H1 (cell line): Measurements from ENCODE around the gene CSHL1. TPM values are rescaled to one million over a fixed set of nuclear protein-coding genes. Genes with fewer than 3 reads are reported as not detected.

Source experiments
- CTCF ChIA-PET: fragments of 300-600 bp; sonication (Branson Sonifier 250); formaldehyde crosslinking; loops from one replicate; lab custom pipeline; 2021; ENCODE audit not compliant: partially characterized antibody; lab: Charles Lee
- POLR2A ChIA-PET: fragments of 300-600 bp; sonication (Branson Sonifier 250); formaldehyde crosslinking; loops from one replicate; lab custom pipeline; 2021; ENCODE audit warnings: inconsistent platforms; ENCODE audit not compliant: partially characterized antibody; lab: Charles Lee
- DNase-seq, 2 experiments: peaks; one replicate each; pipeline versions ENCODE4 v3.0.0 to v3.0.0-alpha.2; 2010 to 2022; ENCODE audit warnings: low spot score in 2 of 2, low read depth in 1 of 2, mixed read lengths in 1 of 2
- FAIRE-seq: peaks from 2 replicates; lab custom pipeline; 2011; peaks lifted over from hg19 to GRCh38; lab: Jason Lieb, UNC
- H2AFZ ChIP-seq: 2 replicates; pipeline ENCODE4 v1.8.1; 2012; ENCODE audit warnings: low read length, inconsistent platforms
- H2AK5ac ChIP-seq: 2 replicates; pipeline ENCODE4 v1.6.1; 2013; ENCODE audit warnings: low read depth, low read length
- H2BK120ac ChIP-seq: replicated peaks from 2 replicates; pipeline ENCODE3; 2013; ENCODE audit warnings: low read depth, low read length, inconsistent platforms
- H2BK12ac ChIP-seq: 2 replicates; pipeline ENCODE4 v1.6.1; 2013; ENCODE audit warnings: low read depth, low read length
- H2BK15ac ChIP-seq: 2 replicates; pipeline ENCODE4 v1.6.1; 2013; ENCODE audit warnings: low read length
- H2BK20ac ChIP-seq: 2 replicates; pipeline ENCODE4 v1.6.1; 2013; ENCODE audit warnings: low read length
- H2BK5ac ChIP-seq: 2 replicates; pipeline ENCODE4 v1.6.1; 2013; ENCODE audit warnings: low read depth, low read length
- H3K14ac ChIP-seq: 2 replicates; pipeline ENCODE4 v1.6.1; 2013; ENCODE audit warnings: inconsistent platforms; ENCODE audit not compliant: insufficient read length
- H3K18ac ChIP-seq: 2 replicates; pipeline ENCODE4 v1.6.1; 2013; ENCODE audit warnings: low read length; ENCODE audit errors: extremely low read depth
- H3K23ac ChIP-seq: 2 replicates; pipeline ENCODE4 v1.6.1; 2013; ENCODE audit warnings: inconsistent platforms; ENCODE audit not compliant: insufficient read length
- H3K23me2 ChIP-seq: 2 replicates; pipeline ENCODE4 v1.6.1; 2013; ENCODE audit warnings: low read depth, low read length
- H3K27ac ChIP-seq: 2 replicates; pipeline ENCODE4 v1.6.1; 2011; ENCODE audit warnings: low read depth, low read length, inconsistent platforms
- H3K27me3 ChIP-seq, 4 experiments: replicated peaks in 1 of 4; 1 replicate in 1 of 4; 2 replicates in 3 of 4; pipeline versions ENCODE4 v1.6.1 to v1.8.1; 2011 to 2013; ENCODE audit warnings: low read length in 3 of 4, mild to moderate bottlenecking in 3 of 4, inconsistent platforms in 2 of 4, mixed read lengths in 2 of 4, moderate library complexity in 1 of 4; ENCODE audit not compliant: control insufficient read depth in 3 of 4, insufficient read depth in 3 of 4; ENCODE audit errors: extremely low read depth in 1 of 4
- H3K36me3 ChIP-seq, 4 experiments: 2 replicates each; pipeline versions ENCODE4 v1.6.1 to v1.8.1; 2011 to 2013; ENCODE audit warnings: mild to moderate bottlenecking in 4 of 4, low read length in 3 of 4, moderate library complexity in 2 of 4, control low read depth in 1 of 4, inconsistent platforms in 1 of 4; ENCODE audit not compliant: insufficient read depth in 4 of 4, control insufficient read depth in 2 of 4
- H3K4ac ChIP-seq: replicated peaks from 2 replicates; pipeline ENCODE3; 2013; ENCODE audit warnings: low read length, low read depth, mixed read lengths, inconsistent platforms; ENCODE audit not compliant: insufficient read length
- H3K4me1 ChIP-seq, 4 experiments: replicated peaks in 1 of 4; 1 replicate in 1 of 4; 2 replicates in 3 of 4; pipeline versions ENCODE4 v1.6.1 to v1.8.1; 2011 to 2013; ENCODE audit warnings: low read length in 3 of 4, inconsistent platforms in 2 of 4, mixed read lengths in 1 of 4; ENCODE audit not compliant: insufficient read depth in 4 of 4, control insufficient read depth in 3 of 4
- H3K4me2 ChIP-seq, 2 experiments: 2 replicates each; pipeline versions ENCODE4 v1.6.1 to v1.8.1; 2011 to 2013; ENCODE audit warnings: low read depth in 2 of 2, low read length in 2 of 2, control low read depth in 1 of 2, inconsistent platforms in 1 of 2, mild to moderate bottlenecking in 1 of 2; ENCODE audit not compliant: insufficient read depth in 1 of 2
- H3K4me3 ChIP-seq, 4 experiments: fragments of 200-600, 300-600 bp in 1 of 4; sonication (generic), shearing (Covaris generic), sonication (Bioruptor Twin) in 1 of 4; 2 replicates each; pipeline versions ENCODE4 v1.5.1 to v1.8.1; 2011 to 2016; ENCODE audit warnings: low read length in 4 of 4, low read depth in 3 of 4, control low read depth in 2 of 4, inconsistent platforms in 2 of 4, mild to moderate bottlenecking in 2 of 4, mixed read lengths in 1 of 4, moderate library complexity in 1 of 4; ENCODE audit not compliant: insufficient read depth in 2 of 4; ENCODE audit errors: extremely low read depth in 1 of 4
- H3K56ac ChIP-seq: replicated peaks from 2 replicates; pipeline ENCODE3; 2013; ENCODE audit warnings: low read depth, mild to moderate bottlenecking, mixed read lengths, low read length, inconsistent platforms; ENCODE audit not compliant: insufficient read length
- H3K79me1 ChIP-seq: 2 replicates; pipeline ENCODE4 v1.6.1; 2013; ENCODE audit warnings: low read depth, low read length, control low read depth
- H3K79me2 ChIP-seq, 2 experiments: 2 replicates each; pipeline versions ENCODE4 v1.6.1 to v1.8.1; 2012 to 2013; ENCODE audit warnings: low read length in 2 of 2, mild to moderate bottlenecking in 2 of 2, inconsistent platforms in 1 of 2; ENCODE audit not compliant: insufficient read depth in 2 of 2, control insufficient read depth in 1 of 2
- H3K9ac ChIP-seq, 4 experiments: replicated peaks in 1 of 4; 1 replicate in 1 of 4; 2 replicates in 3 of 4; pipeline versions ENCODE4 v1.6.1 to v1.8.1; 2011 to 2013; ENCODE audit warnings: low read depth in 3 of 4, low read length in 3 of 4, control low read depth in 2 of 4, mild to moderate bottlenecking in 2 of 4, moderate library complexity in 2 of 4, inconsistent platforms in 1 of 4; ENCODE audit errors: extremely low read depth in 1 of 4
- H3K9me3 ChIP-seq, 2 experiments: 2 replicates each; pipeline versions ENCODE4 v1.6.1 to v1.8.1; 2012 to 2013; ENCODE audit warnings: mild to moderate bottlenecking in 2 of 2, moderate library complexity in 2 of 2, control low read depth in 1 of 2, inconsistent platforms in 1 of 2, low read depth in 1 of 2, low read length in 1 of 2, mixed read lengths in 1 of 2; ENCODE audit not compliant: insufficient read depth in 2 of 2
- H4K20me1 ChIP-seq, 2 experiments: replicated peaks in 1 of 2; 2 replicates each; pipeline versions ENCODE3 to v1.8.1; 2011 to 2013; ENCODE audit warnings: inconsistent platforms in 2 of 2, low read length in 2 of 2, mild to moderate bottlenecking in 1 of 2; ENCODE audit not compliant: insufficient read depth in 2 of 2, control insufficient read depth in 1 of 2
- H4K5ac ChIP-seq: 2 replicates; pipeline ENCODE4 v1.6.1; 2013; ENCODE audit warnings: low read length, low read depth, mixed read lengths, inconsistent platforms; ENCODE audit not compliant: insufficient read length
- H4K8ac ChIP-seq: 2 replicates; pipeline ENCODE4 v1.8.0; 2013; ENCODE audit warnings: mild to moderate bottlenecking, moderate library complexity, low read length, inconsistent platforms; ENCODE audit not compliant: insufficient read depth; ENCODE audit errors: extremely low read depth
- H4K91ac ChIP-seq: replicated peaks from 2 replicates; pipeline ENCODE3; 2013; ENCODE audit warnings: low read length, mixed read lengths, inconsistent platforms; ENCODE audit not compliant: insufficient read length
- ASH2L ChIP-seq: fragments of 200-600, 300-600 bp; sonication (generic); IDR thresholded peaks from one replicate; pipeline ENCODE4 v1.7.1; 2017; ENCODE audit warnings: low read length
- CHD1 ChIP-seq: IDR thresholded peaks from 2 replicates; pipeline ENCODE4 v1.6.1; 2012; ENCODE audit warnings: low read depth, low read length, improper control_type of control experiment
- GABPA ChIP-seq: IDR thresholded peaks from 2 replicates; pipeline ENCODE4 v1.6.1; 2011; ENCODE audit warnings: mild to moderate bottlenecking, low read length, moderate library complexity, borderline replicate concordance; ENCODE audit not compliant: insufficient read depth
- GTF2F1 ChIP-seq: IDR thresholded peaks from 2 replicates; pipeline ENCODE4 v1.6.1; 2012; ENCODE audit warnings: low read depth, low read length, improper control_type of control experiment, borderline replicate concordance
- TEAD4 ChIP-seq: IDR thresholded peaks from 2 replicates; pipeline ENCODE4 v1.6.1; 2012; ENCODE audit warnings: low read depth, low read length, inconsistent platforms, mixed read lengths
- WGBS, 2 experiments: shearing (Covaris generic) in 1 of 2; methylation state at CpG; one replicate each; pipeline versions ENCODE4 v1.1.6 to v1.1.7; 2013 to 2015; ENCODE audit warnings: low lambda C conversion rate in 2 of 2, mixed read lengths in 2 of 2, inconsistent platforms in 1 of 2, low coverage in 1 of 2, missing lambda C conversion rate in 1 of 2; ENCODE audit not compliant: insufficient replicate concordance in 2 of 2, insufficient coverage in 1 of 2, insufficient read length in 1 of 2; ENCODE audit errors: extremely low coverage in 1 of 2, missing lambda C conversion rate in 1 of 2; 5-methylcytosine and 5-hydroxymethylcytosine counted together
- polyA plus RNA-seq, 7 experiments: library from polyadenylated mRNA; depleted of rRNA in 3 of 7; stranded (reverse) in 5 of 7; unstranded in 2 of 7; fragments of >200 nt in 5 of 7; fragments of 200-250 nt in 2 of 7; gene quantifications; 1 replicate in 5 of 7; 2 replicates in 1 of 7; 4 replicates in 1 of 7; pipeline versions ENCODE4 v1.2.1 to v1.2.3, GENCODE V29; 2011 to 2013; ENCODE audit warnings: missing spikeins in 2 of 7, mixed read lengths in 2 of 7
- total RNA-seq: library from RNA; stranded (reverse); fragmentation: NEBNext Ultra II Directional; extraction: Animal tissue kit (Norgen Biotek cat#: 25700); gene quantifications from 2 replicates; pipeline ENCODE4 v1.2.1, GENCODE V29; 2021

Gene CSHL1
- total and polyA plus RNA-seq, 2 of the 8 experiments (the other 6 are each of a cell fraction or from before 2014, with no cell fraction given): not detected

DNA sequence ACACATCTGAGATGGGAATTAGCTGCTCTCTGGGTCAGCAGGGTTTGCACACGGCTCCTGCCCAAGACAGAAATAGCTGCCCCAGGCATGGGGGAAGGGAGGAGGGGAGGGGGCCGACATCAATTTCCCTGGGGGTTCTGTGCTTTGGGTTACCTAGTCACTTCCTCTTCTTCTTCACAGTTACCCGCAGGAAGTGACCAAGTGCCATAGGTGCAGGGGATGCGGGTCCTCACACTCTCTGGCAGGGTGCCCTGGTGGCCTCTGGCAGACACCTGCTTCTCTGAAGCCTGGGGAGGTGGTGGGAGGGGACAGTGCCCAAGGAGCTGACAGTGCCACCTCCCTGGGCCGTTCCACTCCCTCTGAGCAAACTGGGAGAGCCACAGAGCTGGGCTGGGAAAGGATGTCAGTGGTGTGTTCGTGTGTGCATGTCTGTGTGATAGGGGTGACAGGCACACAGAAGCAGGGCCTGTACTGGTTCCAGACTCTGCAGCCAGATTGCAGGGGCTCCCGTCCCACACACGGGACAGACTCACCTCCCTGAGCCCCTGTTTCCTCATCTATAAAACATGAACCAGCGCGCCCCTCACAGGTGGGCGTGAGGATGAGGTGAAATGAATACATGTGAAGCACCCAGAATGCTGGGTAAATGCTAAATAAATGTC, 43.5 kb upstream of the CSHL1 start:
- Histone ChIP-seq H3K79me2 (no peaks in the 10 kb centered on the region), H3K27me3 (no peaks in the 10 kb centered on the region), H3K27ac (no peak overlapping the region), H2BK5ac (no peak overlapping the region), H2BK12ac (no peak overlapping the region), H2AK5ac (no peak overlapping the region), H4K91ac (no peak overlapping the region), H2BK15ac (no peak overlapping the region), H3K4me1 (0 out of 7 replicates have a peak, but pooled peaks cover 0 to 3% (median 0%) of the 10 kb centered on the region in 4 experiments), H3K23ac (no peak overlapping the region), H4K20me1 (peaks cover 0 to 7% of the 10 kb centered on the region in 2 experiments), H2AFZ (no peak overlapping the region), H3K4me2 (no peak overlapping the region), H4K8ac (no peak overlapping the region), H3K18ac (no peak overlapping the region), H3K36me3 (peaks cover 0 to 3% (median 0%) of the 10 kb centered on the region in 4 experiments; a peak in 1 of 8 replicates), H3K56ac (no peak overlapping the region), H3K9ac (no peak overlapping the region), H2BK120ac (no peak overlapping the region), H3K4ac (no peak overlapping the region), H3K14ac (no peak overlapping the region), H3K79me1 (no peaks in the 10 kb centered on the region), H3K9me3 (no peaks in the 10 kb centered on the region), H3K4me3 (no peak overlapping the region), H4K5ac (no peak overlapping the region), H2BK20ac (no peak overlapping the region), H3K23me2 (no peaks in the 10 kb centered on the region)
- TF ChIP-seq ASH2L (no peak), CHD1 (no peak), TEAD4 (no peak), GABPA (no peak), GTF2F1 (no peak)
- DNase-seq (no peak), FAIRE-seq (no peak)
- ChIA-PET POLR2A (interaction anchor here (0.9 to 1.4 kb wide), 3 partner anchors 11 to 42 kb away, joined by 3 read pairs; no protein-coding TSS in a partner anchor), CTCF (interaction anchor here (0.9 to 14.4 kb wide), 10 partner anchors 8 to 62 kb away, joined by 3 to 270 read pairs (median 4); partner anchors contain the start of genes CD79B, CSHL1 and GH1)
- WGBS, 2 experiments: 88% methylated on average over 10 of the region's 11 CpGs; no CpG with 5 or more reads in 1 of the 2 experiments
